Upper lobe of left lung (tissue), 4 donors: ENCODE data around the gene PDE1A.

Source experiments
- POLR2A ChIP-seq, 4 donors: fragments of 450-650 bp; IDR thresholded peaks; one replicate each; pipeline ENCODE4 v1.5.1; 2016 to 2017; ENCODE audit warnings: antibody characterized with exemption in 4 of 4, mild to moderate bottlenecking in 2 of 4
- TF ChIP-seq, protein P1 (sequence below), 6 experiments: fragments of 450-650 bp in 4 of 6; fragments of 200-600 bp in 2 of 6; sonication (generic) in 2 of 6; IDR thresholded peaks; one replicate each; pipeline ENCODE4 v1.5.1; 2016 to 2019; ENCODE audit warnings: antibody characterized with exemption in 6 of 6

DNA sequence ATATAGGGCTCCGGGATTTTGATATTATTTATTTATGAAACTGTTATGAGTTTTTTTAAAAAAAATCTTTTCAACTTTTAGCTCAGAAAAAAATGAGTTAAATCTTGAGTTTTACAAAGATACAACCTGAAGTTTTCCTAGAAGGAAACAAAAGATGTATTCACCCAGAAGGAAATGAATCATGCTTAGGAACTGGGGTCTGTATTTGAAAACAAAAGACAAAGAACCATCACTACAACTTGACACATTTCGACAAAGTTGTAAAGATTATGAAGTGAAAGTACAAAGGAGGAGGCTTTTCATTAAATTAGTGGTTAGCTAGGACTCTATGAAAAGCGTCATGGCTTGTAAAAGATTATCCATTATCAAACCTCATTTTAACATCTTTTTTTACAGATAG is 143.3 kb downstream of the PDE1A start:
- no peak for TF ChIP-seq POLR2A (IDR thresholded peaks at IDR 0.05)
- TF ChIP-seq, protein P1, sequence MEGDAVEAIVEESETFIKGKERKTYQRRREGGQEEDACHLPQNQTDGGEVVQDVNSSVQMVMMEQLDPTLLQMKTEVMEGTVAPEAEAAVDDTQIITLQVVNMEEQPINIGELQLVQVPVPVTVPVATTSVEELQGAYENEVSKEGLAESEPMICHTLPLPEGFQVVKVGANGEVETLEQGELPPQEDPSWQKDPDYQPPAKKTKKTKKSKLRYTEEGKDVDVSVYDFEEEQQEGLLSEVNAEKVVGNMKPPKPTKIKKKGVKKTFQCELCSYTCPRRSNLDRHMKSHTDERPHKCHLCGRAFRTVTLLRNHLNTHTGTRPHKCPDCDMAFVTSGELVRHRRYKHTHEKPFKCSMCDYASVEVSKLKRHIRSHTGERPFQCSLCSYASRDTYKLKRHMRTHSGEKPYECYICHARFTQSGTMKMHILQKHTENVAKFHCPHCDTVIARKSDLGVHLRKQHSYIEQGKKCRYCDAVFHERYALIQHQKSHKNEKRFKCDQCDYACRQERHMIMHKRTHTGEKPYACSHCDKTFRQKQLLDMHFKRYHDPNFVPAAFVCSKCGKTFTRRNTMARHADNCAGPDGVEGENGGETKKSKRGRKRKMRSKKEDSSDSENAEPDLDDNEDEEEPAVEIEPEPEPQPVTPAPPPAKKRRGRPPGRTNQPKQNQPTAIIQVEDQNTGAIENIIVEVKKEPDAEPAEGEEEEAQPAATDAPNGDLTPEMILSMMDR (IDR thresholded peaks at IDR 0.05) = no peak
